Vagina (tissue), 2 donors: ENCODE results near the gene TLE5. TPM values are rescaled to one million over a fixed set of nuclear protein-coding genes. Genes with fewer than 3 reads are reported as not detected.
"Not testable (repeated sequence)": the region's sequence is repeated elsewhere in the genome, so short reads cannot be mapped to it uniquely, and the experiment has no call there.

Experiments
- DNase-seq, 2 donors: peaks; one replicate each; pipeline ENCODE4 v3.0.0-alpha.2; 2017; ENCODE audit errors: extremely low spot score in 2 of 2
- H3K27ac ChIP-seq: fragments of 200-600 bp; sonication (generic); one replicate; pipeline ENCODE4 v1.5.1; 2019
- H3K27me3 ChIP-seq: fragments of 200-600 bp; sonication (generic); one replicate; pipeline ENCODE4 v1.5.1; 2019
- H3K36me3 ChIP-seq, 2 donors: fragments of 200-600 bp; sonication (generic); one replicate each; pipeline ENCODE4 v1.5.1; 2017 to 2019
- H3K4me1 ChIP-seq: fragments of 200-600 bp; sonication (generic); one replicate; pipeline ENCODE4 v1.5.1; 2019
- H3K4me3 ChIP-seq, 2 donors: fragments of 200-600 bp; sonication (generic); 1 replicate in 1 of 2; 2 replicates in 1 of 2; pipeline ENCODE4 v1.5.1; 2016 to 2019
- H3K9me3 ChIP-seq: fragments of 200-600 bp; sonication (generic); one replicate; pipeline ENCODE4 v1.5.1; 2019
- CTCF ChIP-seq, 3 experiments: fragments of 450-650 bp in 2 of 3; fragments of 200-600 bp in 1 of 3; sonication (generic) in 1 of 3; IDR thresholded peaks; one replicate each; pipeline ENCODE4 v1.5.1; 2017 to 2019; ENCODE audit warnings: antibody characterized with exemption in 3 of 3, mild to moderate bottlenecking in 2 of 3, moderate library complexity in 2 of 3
- POLR2A ChIP-seq, 2 donors: fragments of 450-650 bp; IDR thresholded peaks; one replicate each; pipeline ENCODE4 v1.6.1; 2017; ENCODE audit warnings: antibody characterized with exemption in 2 of 2, mild to moderate bottlenecking in 2 of 2, moderate library complexity in 2 of 2
- POLR2AphosphoS5 ChIP-seq, 2 donors: sonication (generic); formaldehyde crosslinking; IDR thresholded peaks; one replicate each; pipeline ENCODE4 v1.9.0; 2017; ENCODE audit warnings: antibody characterized with exemption in 2 of 2, mild to moderate bottlenecking in 2 of 2, low read depth in 1 of 2; ENCODE audit not compliant: insufficient read depth in 1 of 2
- intact Hi-C: fragments of 100-400 bp; cut with DNase I; formaldehyde crosslinking; loops from one replicate; pipeline ENCODE4 v1.15.1; 2023
- total RNA-seq: library from RNA; depleted of rRNA; stranded (reverse); fragments of >200 nt; gene quantifications from one replicate; pipeline ENCODE4 v1.2.3, GENCODE V29; 2016

The TLE5 gene
- total RNA-seq, 1 donor from 2014 or later: 451 TPM

DNA sequence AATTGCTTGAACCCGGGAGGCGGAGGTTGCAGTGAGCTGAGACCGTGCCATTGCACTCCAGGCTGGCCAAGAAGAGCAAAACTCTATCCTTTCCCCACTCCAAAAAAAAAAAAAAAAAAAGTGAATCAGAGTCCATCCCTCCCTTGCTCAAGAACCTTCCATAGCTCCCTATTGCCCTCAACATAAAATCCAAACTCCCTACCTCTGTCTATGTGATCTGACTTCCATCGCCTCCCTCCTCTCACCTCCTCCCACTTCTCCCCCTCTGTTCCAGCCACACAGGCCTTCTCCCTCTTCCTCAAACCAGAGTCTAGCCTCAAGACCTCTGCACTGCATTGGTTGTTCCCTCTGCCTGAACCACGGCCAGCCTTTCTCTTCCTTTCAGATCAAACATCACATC lies 23.2 kb downstream of the TLE5 start:
- Histone ChIP-seq H3K27ac (no peak overlapping the region), H3K36me3 (no peaks in the 10 kb centered on the region), H3K4me3 (no peak overlapping the region), H3K4me1 (peaks cover 39% of the 10 kb centered on the region), H3K27me3 (no peaks in the 10 kb centered on the region), H3K9me3 (no peaks in the 10 kb centered on the region)
- intact Hi-C loops: no loop called here
- DNase-seq: no peak
- TF ChIP-seq POLR2A (IDR thresholded peaks at IDR 0.05) (no peak), CTCF (IDR thresholded peaks at IDR 0.05) (no peak), POLR2AphosphoS5 (IDR thresholded peaks at IDR 0.05; ENCODE audit: insufficient read depth in 1 of 2, low read depth in 1 of 2) (no peak)

DNA sequence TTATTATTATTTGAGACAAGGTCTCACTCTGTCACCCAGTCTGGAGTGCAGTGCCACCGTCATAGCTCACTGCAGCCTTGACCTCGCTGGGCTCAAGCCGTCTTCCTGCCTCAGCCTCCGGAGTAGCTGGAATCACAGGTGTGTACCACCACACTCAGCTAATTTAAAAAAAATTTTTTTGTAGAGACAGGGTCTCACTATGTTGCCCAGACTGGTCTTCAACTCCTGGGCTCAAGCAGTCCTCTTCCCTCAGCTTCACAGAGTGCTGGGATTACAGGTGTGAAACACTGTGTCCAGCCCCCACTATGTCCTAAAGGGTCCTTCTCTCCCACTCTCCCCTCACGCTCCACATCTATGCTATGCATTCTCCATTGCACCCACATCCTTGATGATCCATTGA lies 24.1 kb downstream of the TLE5 start:
- Histone ChIP-seq H3K4me3 (no peak overlapping the region), H3K27ac (no peak overlapping the region), H3K36me3 (no peaks in the 10 kb centered on the region), H3K9me3 (no peaks in the 10 kb centered on the region), H3K27me3 (no peaks in the 10 kb centered on the region), H3K4me1 (peaks cover 41% of the 10 kb centered on the region)
- intact Hi-C loops: no loop called here
- DNase-seq: no peak
- no peak for TF ChIP-seq POLR2A (IDR thresholded peaks at IDR 0.05)
- TF ChIP-seq CTCF (IDR thresholded peaks at IDR 0.05): no peak
- TF ChIP-seq POLR2AphosphoS5 (IDR thresholded peaks at IDR 0.05; ENCODE audit: insufficient read depth in 1 of 2, low read depth in 1 of 2): no peak

DNA sequence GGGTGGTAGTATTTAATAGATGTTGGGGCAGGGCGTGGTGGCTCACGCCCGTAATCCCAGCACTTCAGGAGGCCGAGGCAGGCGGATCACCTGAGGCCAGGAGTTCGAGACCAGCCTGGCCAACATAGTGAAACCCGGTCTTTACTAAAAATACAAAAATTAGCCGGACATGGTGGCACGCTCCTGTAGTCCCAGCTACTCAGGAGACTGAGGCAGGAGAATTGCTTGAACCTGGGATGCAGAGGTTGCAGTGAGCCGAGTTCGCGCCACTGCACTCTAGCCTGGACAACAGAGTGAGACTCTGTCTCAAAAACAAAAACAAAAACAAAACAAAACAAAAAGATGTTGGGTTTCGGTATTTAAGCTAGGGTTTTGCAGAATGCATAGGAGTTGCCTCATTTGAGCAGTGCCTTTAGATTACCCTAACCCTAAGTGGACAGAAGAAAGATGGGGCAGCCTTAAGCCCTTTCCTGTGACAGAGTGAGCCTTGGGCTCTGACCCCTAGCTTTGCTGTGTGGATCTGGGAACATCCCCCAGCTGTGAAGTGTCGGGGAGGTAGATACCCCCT lies 25.2 kb downstream of the TLE5 start:
- H3K9me3 ChIP-seq, DNase-seq, H3K27me3 ChIP-seq, H3K36me3 ChIP-seq, intact Hi-C loops: not testable (repeated sequence)
- Histone ChIP-seq H3K4me1 (peaks cover 30% of the 10 kb centered on the region), H3K27ac (peak overlapping the region; percentile 94), H3K4me3 (peak overlapping the region; percentile 56 to 73)
- peak in 1 of 3 experiments; percentile 12 for TF ChIP-seq CTCF (IDR thresholded peaks at IDR 0.05)

- no peaks in the 10 kb centered on the region for H3K9me3 ChIP-seq
- no peaks in the 10 kb centered on the region for H3K36me3 ChIP-seq
- peaks cover 24% of the 10 kb centered on the region for H3K4me1 ChIP-seq
- H3K4me3 ChIP-seq: peak overlapping the region; percentile 56 to 73
- DNase-seq: peak in 1 of 2 donors; percentile 95
- TF ChIP-seq POLR2A (IDR thresholded peaks at IDR 0.05) (no peak), POLR2AphosphoS5 (IDR thresholded peaks at IDR 0.05; ENCODE audit: insufficient read depth in 1 of 2, low read depth in 1 of 2) (peak; percentile 34 to 76), CTCF (IDR thresholded peaks at IDR 0.05) (peak in 1 of 3 experiments; percentile 18)
- H3K27ac ChIP-seq: peak overlapping the region; percentile 94
- no peaks in the 10 kb centered on the region for H3K27me3 ChIP-seq
- intact Hi-C loops: no loop called here
Measured at GRCh38 chr19:3036119-3036976, 25.9 kb downstream of the TLE5 start.
